OCI-LY7 (cell line): ENCODE data around the gene GSK3A.

Source experiments
- EZH2phosphoT487 ChIP-seq: fragments of 200-600 bp; sonication (generic); IDR thresholded peaks from 2 replicates; pipeline ENCODE4 v1.6.1; 2018; ENCODE audit warnings: low read depth, borderline replicate concordance, mild to moderate bottlenecking, mixed run types, antibody characterized with exemption, low read length, moderate library complexity, mixed read lengths
- TF ChIP-seq, protein P1 (sequence below): fragments of 200-600 bp; sonication (generic); conservative IDR thresholded peaks from 2 replicates; pipeline ENCODE4 v1.5.1; 2014; ENCODE audit warnings: mild to moderate bottlenecking, antibody characterized with exemption, low read length, moderate library complexity, mixed read lengths

DNA sequence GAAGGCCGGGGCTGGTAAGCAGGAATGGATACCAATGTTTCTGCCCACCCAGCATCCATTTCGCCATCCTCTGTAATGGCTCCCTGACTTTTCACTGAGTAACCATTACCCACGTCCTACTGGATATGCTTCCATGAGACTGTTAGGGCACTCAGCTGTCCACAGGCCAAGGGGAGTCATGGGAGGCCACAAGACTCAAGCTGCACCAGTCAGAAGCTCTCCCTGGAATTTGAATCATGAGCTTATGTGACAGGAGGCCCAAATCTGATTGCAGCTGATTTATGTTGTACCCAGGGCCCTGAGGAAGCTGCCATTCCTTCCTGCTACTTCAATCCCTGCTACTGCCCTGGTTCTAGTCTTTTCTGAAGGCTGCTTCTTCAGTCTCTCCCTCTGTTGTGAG lies 53.3 kb downstream of the GSK3A start:
- TF ChIP-seq, protein P1, sequence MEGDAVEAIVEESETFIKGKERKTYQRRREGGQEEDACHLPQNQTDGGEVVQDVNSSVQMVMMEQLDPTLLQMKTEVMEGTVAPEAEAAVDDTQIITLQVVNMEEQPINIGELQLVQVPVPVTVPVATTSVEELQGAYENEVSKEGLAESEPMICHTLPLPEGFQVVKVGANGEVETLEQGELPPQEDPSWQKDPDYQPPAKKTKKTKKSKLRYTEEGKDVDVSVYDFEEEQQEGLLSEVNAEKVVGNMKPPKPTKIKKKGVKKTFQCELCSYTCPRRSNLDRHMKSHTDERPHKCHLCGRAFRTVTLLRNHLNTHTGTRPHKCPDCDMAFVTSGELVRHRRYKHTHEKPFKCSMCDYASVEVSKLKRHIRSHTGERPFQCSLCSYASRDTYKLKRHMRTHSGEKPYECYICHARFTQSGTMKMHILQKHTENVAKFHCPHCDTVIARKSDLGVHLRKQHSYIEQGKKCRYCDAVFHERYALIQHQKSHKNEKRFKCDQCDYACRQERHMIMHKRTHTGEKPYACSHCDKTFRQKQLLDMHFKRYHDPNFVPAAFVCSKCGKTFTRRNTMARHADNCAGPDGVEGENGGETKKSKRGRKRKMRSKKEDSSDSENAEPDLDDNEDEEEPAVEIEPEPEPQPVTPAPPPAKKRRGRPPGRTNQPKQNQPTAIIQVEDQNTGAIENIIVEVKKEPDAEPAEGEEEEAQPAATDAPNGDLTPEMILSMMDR, result no peak
- TF ChIP-seq EZH2phosphoT487, result no peak
